Stimulated activated CD8-positive, alpha-beta memory T cell treated with anti-CD3 and anti-CD28 coated beads, Interleukin-15, amount 100 ng/mL, for 48 hours (primary cell): ENCODE results near the gene GRHPR.
"Not testable (repeated sequence)": the region's sequence is repeated elsewhere in the genome, so short reads cannot be mapped to it uniquely, and the experiment has no call there.

ENCODE experiments used
- DNase-seq, 2 donors: peaks; one replicate each; pipeline ENCODE4 v3.0.0-alpha.2; 2020; ENCODE audit warnings: low read depth in 2 of 2

Gene GRHPR

DNA sequence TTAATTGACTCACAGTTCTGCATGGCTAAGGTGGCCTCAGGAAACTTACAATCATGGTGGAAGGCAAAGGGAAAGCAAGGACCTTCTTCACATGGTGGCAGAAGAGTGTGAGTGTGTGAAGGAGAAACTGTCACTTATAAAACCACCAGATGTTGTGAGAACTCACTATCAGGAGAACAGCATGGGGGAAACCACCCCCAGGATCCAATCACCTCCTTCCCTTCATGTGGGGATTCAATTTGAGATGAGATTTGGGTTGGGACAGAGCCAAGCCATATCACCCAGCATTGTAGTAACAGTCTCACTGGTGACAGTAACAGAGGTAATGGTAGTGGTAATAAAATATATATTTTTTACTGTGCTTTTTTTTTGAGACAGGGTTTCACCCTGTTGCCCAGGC is 24.6 kb downstream of the GRHPR start:
- DNase-seq: no peak

DNA sequence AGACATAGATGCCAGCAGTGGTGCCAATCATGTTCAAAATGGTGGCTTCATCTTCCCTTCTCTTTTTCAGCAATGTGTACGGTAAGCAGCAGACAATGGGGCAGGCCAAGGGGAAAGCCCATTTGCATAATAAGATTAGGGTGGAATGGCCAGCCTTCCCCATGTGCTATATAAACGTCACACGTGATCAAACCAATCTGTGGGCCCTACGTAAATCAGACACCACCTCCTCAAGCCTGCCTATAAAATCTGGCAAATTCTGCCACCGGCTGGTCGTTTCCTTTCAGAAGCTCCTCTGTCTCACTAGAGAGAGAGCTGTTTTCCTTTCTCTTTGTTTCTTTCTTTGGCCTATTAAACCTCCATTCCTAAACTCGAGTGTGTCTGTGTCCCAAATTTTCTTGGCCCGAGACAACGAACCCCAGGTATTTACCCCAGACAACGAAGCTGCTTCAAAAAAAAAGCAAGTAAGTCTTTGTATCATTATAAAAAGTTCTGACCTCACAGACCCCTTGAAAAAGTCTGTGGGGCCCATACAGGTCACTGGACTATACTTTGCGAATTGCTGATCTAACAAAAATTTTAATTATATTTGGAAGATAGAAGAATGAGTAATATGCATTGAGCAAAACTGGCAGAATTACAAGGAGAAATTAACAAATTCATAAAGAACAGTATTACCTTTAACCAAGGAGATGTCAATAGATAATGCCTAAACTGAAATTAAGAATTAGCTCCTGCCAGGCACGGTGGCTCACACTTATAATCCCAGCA is 27.6 kb downstream of the GRHPR start:
- DNase-seq: no peak

DNA sequence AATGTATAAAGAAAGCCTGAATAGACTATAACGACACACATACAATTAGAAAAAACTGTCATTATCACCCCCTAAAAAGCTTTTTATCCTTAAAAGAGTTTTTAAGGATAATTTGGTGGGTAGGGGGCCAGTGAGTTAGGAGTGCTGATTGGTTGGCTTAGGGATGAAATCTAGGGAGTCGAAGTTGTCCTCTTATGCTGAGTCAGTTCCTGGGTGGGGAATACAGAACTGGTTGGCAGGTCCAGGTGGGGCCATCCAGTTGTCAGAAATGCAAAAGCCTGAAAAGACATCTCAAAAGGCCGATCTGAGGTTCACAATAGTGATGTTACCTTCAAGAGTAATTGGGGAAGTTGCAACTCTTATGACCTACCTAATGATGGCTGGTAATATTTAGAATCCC is 29.1 kb downstream of the GRHPR start:
- DNase-seq: no peak

DNA sequence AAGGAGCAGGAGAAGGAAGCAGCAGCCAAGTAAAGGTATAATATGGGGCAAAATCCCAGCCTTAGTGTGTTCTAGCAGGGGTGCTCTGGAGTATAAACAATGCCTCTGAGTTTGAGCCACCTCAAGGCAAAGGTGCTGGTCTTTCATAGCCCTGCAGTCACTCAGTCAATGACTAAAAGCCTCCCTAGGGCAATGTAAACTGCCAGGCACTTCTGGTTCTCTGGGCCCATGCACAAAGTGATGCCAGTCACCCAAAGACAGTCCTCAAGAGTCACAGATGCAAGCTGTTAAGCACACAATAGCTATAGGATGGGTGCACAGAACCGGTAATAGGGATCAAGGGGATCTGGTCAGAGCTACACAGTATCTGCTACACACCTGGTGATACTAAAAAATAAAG is 30.1 kb downstream of the GRHPR start:
- no peak for DNase-seq

DNA sequence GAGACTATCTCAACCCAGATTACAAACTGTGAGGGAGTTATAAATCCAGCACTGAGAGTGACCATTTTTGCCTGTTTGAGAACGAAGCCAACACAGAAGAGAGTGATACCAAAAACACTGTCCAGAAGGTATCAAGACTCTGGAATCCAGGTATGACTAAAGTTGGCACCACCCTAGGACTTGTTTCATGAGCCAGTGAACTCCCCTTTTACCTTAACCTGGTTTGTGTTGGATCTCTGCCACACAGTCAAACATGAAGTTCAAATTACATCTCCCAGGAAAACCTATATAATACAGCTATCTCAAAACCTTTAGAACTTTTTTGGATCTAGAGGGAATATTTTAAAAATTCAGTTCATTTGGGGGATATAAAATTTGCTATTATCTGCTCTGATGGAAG is 31.3 kb downstream of the GRHPR start:
- no peak for DNase-seq

DNA sequence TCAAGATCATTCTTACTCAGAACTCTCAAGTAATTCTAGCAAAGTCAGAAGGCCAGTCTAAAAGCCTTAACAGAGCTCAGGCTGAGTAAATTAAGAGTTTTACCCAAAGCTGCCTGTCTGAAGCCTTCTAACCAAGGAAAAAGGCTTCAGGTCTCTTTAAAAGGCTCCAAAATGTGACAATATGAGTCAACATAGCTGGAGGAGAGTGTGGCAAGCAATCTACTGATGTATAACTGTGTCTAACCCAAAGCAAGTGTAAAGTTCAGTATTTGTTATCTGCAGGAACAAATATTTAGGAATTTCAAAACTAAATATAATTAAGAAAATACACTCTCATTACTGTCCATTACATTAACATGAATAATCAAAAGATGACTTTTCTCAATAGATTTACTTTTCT is 31.7 kb downstream of the GRHPR start:
- no peak for DNase-seq

DNA sequence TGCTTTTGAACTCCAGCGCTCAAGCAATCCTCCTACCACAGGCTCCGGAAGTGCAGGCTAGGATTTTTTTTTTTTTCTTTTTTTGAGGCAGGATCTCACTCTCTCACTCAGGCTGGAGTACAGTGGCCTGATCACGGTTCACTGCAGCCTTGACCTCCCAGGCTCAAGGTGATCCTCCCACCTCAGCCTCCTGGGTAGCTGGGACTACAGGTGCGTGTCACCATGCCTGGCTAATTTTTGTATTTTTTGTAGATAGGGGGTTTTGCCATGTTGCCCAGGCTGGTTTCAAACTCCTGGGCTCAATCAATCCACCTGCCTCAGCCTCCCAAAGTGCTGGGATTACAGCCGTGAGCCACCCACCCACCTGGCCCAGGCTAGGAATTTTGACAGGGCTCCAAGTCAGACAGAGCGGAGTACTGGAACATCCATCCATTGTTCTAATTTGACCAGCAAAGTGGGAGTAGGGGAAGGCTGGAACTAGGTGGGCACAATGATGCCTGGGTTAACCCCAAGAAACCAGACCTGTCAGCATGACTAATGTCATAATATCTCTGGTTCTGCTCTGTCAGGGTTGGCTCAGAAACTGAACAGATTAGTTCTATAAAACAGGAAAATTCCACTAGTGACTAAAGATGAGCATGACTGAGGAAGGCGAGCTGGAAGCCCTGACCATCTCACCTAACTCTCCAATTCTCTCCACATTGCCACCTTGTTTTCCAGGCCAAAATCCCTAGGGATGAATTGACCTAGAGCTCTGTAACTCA is 33.6 kb downstream of the GRHPR start:
- DNase-seq: no peak

DNA sequence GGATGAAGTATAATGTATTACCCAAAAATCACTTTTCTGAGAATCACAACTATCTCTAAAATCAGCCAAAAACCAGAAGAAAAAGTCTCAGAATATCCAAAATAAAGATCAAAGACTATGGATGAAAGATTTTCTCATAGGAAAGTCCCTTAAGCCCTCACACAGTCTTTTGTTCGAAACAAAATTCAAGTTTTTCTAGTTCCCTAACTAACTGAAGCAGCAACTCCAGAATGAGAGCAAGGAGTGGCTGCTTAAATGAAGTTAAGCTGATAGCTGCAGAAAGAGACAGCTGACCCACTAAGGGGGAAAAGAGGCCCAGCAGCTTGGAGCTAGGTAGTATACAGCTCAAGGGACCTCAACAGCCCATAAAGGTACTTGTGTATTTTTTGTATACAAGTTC is 34.3 kb downstream of the GRHPR start:
- DNase-seq: no peak

DNA sequence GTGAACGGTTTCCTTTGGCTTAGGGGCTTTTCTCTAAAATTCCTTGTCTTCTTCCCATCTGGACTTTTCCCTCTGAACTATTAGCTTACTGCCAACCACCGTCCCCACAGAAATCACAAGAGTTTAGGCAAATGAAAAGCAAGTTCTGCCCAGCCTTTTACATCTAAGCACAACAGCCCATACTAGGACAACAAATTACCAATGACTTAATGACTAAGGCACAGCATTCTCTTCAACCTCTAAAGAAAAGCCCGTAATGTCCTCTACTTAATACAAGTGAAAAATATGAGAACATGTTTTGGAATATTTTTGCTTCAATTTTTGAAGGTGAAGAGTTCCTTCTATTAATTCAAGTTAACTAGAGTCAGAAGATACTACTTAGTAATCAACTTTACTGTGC is 41.5 kb downstream of the GRHPR start:
- no peak for DNase-seq

DNA sequence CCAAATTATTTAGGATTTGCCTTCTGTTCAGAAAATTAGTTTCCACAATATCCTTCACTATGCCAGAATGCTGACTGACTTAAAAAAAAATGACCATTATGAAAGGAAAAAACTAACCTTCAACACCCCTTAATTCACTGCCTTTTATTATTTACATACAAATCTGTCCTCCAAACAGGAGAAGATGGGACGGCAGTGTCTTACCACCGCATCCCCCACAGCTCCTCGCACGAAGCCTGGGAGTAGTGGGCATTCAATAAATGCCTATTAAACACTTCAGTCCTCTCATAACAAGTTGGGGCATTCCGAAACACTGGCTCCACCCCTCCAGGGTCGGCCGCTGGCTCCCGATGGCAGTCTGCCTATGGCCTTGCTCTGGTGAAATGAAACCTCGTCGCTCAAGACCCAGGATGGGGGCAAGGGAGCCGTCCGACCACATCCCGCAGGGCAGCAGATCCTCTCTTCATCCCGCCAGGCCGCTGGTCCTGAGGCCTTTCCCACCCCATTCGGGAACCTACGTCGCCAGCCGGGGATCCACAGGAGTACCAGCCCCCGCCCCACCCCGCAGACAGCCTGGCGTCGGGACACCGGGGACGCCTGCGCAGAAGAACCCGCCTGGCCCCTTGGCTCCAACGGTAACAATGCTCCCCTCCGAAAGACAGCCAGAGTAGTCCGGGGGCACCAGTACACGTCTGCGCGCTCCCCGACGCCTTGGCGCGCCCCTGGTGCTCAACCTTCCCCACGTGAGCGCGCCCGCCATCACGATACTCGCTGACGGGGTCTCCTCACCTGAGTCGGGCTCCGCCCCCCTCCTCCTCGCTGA is 42.1 kb downstream of the GRHPR start:
- DNase-seq: peak; percentile 42 to 63

DNA sequence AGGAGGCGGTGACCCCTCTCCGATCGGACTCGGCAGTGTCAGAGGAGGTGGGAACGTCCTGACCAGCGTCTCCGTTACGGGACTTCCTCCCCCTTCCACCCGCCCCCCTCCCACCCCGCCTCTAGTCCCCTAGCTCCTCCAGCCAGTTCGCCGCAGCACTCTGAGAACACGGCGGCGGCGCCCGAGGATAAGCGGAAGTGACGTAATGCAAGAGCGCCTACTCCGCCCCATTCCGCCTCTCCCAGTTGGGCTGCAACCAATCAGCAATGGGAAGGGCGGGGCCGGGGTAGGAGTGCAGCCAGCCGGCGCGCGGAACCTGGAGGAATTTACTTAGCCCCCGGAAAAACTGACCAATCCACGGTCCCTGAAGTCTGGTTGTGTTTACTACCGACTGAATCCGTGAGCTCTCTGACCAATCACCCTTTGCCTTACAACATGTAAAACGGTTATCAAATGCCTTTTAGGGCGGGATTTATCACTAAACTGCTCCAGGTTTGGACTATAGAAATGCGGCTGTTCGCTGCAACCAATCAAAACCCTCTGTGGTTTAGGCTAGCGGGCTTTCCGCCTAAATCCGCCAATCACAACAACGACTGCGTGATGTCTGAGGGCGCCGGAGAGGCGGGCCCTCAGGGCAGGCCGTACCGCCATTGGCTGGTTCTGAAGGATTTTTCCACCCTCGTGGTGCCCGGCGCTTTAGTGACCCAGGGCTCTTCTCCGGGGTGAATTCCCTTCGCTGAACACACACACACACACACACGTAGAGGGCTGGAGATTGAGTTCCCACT is 42.9 kb downstream of the GRHPR start, which contains the start of gene ZBTB5:
Gene ZBTB5, minus strand, starts transcription at position 202 of the 788 bp plus-strand sequence. CDS start 22,899 bp downstream, outside the sequence.
- DNase-seq: peak; percentile 98 to 99

DNA sequence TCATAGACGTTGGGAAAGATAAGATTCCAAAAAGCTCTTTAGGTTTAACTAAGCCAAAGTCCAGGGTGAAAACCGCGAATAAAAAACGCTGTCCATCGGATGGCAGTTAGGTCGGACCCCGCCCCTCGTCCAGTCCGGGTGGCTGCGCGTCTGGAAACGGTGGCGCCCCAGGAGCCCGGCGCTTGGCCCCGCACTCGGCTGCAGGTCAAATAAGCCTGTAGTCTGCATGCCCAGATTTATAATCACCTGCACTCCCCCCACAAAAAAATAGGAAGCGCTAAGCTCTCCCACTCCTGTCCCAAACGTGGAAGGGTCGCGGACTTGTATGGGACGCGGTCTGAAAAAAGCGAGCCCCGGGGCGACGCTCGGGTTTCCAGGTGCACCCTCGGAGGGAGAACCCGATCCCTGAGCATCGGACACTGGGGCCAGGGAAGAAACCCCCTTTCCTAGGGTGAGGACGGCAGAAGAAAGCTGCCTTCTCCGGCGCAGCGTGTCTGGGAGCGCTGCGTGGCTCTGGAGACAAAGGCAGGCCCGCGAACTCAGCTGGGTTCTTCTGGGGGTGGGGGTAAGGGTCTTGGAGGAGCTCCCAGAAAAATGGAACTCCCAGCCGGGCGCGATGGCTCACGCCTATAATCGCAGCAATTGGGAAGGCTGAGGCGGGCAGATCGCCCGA is 43.7 kb downstream of the GRHPR start:
- DNase-seq: no peak

DNA sequence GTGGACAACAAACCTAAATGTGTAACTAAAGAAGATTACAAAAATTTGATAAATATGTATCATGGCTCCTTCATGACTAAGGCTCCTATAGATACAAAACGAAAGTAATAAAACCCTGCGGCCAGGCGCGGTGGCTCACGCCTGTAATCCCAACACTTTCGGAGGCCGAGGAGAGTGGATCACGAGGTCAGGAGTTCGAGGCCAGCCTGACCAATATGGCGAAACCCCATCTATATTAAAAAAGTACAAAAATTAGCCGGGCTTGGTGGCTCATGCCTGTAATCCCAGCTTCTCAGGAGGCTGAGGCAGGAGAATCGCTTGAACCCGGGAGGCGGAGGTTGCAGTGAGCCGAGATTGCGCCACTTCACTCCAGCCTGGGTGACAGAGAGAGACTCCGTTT is 45.0 kb downstream of the GRHPR start:
- not testable (repeated sequence) for DNase-seq

DNA sequence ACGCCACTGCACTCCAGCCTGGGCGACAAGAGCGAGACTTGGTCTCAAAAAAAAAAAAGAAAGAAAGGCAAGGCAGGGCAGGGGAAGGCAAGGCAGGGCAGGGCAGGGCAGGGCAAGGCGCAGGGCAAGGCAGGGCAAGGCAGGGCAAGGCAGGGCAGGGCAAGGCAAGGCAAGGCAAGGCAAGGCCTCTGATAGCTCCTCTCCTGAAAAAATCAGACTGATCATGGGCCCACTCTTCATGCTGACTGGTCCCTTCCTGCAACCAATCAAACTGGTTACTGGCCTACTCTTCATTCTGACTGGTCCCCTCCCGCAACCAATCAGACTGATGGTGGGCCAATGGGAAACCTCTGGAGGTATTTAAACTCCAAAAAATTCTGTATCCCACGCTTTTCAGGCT is 46.1 kb downstream of the GRHPR start:
- DNase-seq: no peak

DNA sequence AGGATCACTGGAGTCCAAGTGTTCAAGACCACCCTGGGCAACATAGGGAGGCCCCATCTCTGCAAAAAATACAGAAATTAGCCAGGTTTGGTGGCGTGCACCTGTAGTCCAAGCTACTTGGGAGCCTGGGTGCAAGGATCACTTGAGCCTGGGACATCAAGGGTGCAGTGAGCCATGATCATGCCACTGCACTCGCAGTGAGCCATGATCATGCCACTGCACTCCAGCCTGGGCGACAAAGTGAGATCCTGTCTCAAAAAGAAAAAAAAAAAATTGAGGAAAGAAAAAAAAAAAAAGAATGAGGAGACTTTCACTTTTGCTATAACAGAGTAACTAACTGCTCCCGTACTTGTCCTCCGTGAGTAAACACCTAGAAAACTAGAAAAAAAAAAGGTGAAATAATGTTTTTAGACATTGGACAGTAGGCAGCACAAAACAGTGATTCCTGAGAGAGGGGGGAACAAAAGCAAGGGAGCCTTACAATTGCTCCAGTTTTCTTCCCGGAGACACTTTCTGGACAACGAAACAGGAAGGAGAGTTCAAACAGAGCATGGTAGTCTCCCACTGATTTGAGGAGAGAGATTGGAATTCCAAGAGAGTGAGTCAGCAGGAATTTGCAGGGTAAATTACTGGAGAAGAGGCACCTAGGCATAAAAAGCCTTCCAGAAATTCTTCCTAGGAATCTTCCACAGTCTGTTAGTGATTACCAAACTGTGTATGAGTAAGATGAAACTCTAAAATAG is 49.6 kb downstream of the GRHPR start:
- no peak for DNase-seq

DNA sequence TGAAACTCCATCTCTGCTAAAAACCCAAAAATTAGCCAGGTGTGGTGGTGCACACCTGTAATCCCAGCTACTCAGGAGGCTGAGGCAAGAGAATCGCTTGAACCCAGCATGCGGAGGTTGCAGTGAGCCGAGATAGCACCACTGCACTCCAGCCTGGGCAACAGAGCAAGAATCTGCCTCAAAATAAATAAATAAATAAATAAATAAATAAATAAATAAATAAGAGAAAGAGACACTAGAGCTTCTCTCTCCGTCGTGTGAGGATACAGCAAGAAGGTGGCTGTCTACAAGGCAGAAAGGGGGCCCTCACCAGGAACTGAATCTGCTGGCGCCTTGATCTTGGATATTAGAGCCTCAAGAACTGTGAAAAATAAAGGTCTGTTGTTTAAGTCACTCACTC is 51.5 kb downstream of the GRHPR start:
- not testable (repeated sequence) for DNase-seq

DNA sequence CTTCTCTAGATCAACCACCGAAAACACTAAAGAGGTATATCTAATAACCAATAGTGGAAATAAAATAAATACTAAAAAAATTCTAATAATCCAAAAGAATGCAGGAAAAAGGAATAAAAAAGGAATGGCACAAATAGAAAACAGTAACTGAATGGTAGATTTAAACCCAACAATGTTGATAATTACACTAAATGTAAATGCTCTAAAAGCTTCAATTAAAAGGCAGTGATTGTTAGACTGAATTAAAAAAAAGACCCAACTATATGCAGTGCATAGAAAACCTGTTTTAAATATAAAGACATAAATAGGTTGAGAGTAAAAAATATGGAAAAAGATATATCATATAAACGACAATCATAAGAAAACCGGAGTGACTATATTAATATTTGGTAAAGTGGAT is 51.9 kb downstream of the GRHPR start:
- no peak for DNase-seq

DNA sequence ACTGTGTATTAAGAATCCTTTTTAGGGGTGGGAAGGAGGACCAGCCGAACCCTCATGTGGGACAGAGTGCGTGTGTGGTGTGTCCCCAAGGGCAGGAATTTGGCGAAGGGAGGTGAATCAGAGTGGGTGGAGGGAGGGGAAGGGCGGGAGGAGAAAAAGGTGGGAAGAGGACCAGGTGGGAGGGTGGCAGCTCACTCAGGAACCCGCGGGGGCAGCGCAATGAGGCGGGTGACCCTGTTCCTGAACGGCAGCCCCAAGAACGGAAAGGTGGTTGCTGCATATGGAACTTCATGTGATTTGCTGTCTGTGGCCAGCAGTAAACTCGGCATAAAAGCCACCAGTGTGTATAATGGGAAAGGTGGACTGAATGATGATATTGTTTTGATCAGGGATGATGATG is 54.4 kb downstream of the GRHPR start:
- DNase-seq: no peak

DNA sequence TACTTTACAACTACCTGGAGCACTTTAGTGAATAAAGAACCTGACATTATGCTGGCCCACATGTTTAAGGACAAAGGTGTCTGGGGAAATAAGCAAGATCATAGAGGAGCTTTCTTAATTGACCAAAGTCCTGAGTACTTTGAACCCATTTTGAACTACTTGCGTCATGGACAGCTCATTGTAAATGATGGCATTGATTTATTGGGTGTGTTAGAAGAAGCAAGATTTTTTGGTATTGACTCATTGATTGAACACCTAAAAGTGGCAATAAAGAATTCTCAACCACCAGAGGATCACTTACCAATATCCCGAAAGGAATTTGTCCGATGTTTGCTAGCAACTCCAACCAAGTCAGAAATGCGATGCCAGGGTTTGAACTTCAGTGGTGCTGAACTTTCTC is 54.9 kb downstream of the GRHPR start:
- DNase-seq: not testable (repeated sequence)

DNA sequence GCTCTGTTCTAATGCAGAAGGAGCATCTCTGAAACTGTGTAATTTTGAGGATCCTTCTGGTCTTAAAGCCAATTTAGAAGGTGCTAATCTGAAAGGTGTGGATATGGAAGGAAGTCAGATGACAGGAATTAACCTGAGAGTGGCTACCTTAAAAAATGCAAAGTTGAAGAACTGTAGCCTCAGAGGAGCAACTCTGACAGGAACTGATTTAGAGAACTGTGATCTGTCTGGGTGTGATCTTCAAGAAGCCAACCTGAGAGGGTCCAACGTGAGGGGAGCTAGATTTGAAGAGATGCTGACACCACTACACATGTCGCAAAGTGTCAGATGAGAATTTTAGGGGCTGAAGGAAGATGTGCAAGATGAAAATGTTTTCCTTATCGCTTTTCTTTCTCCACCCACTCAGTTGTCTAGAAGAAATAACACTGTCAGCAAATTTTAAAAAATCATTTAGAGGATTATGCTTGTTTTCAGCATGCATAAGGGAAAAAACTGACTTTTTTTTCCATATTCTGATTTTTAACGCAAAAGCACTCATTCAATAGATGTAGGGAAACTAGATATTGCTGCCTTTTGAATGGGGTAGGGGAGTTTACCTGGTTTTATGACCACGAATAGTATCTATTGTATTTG is 55.6 kb downstream of the GRHPR start:
- not testable (repeated sequence) for DNase-seq
